Progenitor cell of endocrine pancreas (in vitro differentiated cells): ENCODE data around the gene KIF16B. TPM values are rescaled to one million over a fixed set of nuclear protein-coding genes. Genes with fewer than 3 reads are reported as not detected.

Source experiments
- DNase-seq: peaks from one replicate; pipeline ENCODE4 v3.0.0; 2021; ENCODE audit warnings: low spot score; ENCODE audit not compliant: unreplicated experiment
- H3K27ac Mint-ChIP-seq: 2 replicates; pipeline ENCODE4 v1.8.0; 2021; ENCODE audit warnings: mild to moderate bottlenecking, moderate library complexity, mixed read lengths
- H3K27me3 Mint-ChIP-seq: 2 replicates; pipeline ENCODE4 v1.8.0; 2021; ENCODE audit warnings: mixed read lengths
- H3K36me3 Mint-ChIP-seq: 2 replicates; pipeline ENCODE4 v1.8.0; 2022; ENCODE audit warnings: mixed read lengths; ENCODE audit not compliant: insufficient read depth
- H3K4me1 Mint-ChIP-seq: 2 replicates; pipeline ENCODE4 v1.8.0; 2021; ENCODE audit warnings: low read depth, mixed read lengths
- H3K4me3 Mint-ChIP-seq: 2 replicates; pipeline ENCODE4 v1.8.0; 2021; ENCODE audit warnings: low read depth, mild to moderate bottlenecking, moderate library complexity, mixed read lengths
- H3K9me3 Mint-ChIP-seq: 2 replicates; pipeline ENCODE4 v1.8.0; 2021; ENCODE audit warnings: low read depth, mixed read lengths
- total RNA-seq: library from RNA; stranded (reverse); gene quantifications from 2 replicates; pipeline ENCODE4 v1.2.1, GENCODE V29; 2021
- TF ChIP-seq, protein P1 (sequence below): fragments of 200-600 bp; sonication (generic); IDR thresholded peaks from one replicate; pipeline ENCODE4 v1.5.0; 2021; ENCODE audit warnings: antibody characterized with exemption, mild to moderate bottlenecking; ENCODE audit not compliant: unreplicated experiment

KIF16B gene
- total RNA-seq, 1 donor from 2014 or later, result 10.8 TPM

DNA sequence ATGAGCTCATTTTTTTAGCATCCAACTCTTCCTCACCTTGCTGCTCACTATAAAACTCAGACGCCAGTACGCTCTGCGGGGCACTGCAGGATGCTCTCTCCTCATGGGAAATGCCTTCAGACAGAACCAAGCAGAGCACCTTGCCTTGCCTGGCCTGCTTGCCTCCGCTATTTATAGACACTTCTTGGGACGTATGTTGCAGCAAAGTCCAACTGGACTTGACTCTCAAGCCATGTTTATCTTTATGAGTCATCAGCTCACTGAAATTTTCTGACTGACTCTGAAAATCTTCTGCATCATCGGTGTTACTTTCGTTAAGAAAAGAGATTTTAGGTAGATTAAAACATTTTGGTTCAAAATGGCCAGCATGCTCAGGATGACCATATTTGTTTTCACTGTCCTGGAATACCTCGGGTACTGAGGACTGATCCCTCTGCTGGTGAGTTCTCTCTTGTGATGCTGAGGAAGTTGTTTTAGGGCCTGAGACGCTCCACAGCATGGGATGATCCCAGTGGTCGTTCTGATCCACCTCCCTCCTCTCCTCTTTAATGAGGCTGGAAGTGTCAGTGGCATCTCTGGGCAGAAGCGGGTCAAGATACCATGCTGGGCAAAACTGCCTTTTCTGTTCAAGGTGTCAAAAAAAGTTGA, 204.5 kb downstream of the KIF16B start:
- Mint-ChIP-seq H3K27ac (no peak overlapping the region), H3K27me3 (no peaks in the 10 kb centered on the region), H3K4me3 (no peak overlapping the region), H3K4me1 (no peaks in the 10 kb centered on the region), H3K9me3 (no peaks in the 10 kb centered on the region), H3K36me3 (peaks cover 26% of the 10 kb centered on the region)
- TF ChIP-seq, protein P1, sequence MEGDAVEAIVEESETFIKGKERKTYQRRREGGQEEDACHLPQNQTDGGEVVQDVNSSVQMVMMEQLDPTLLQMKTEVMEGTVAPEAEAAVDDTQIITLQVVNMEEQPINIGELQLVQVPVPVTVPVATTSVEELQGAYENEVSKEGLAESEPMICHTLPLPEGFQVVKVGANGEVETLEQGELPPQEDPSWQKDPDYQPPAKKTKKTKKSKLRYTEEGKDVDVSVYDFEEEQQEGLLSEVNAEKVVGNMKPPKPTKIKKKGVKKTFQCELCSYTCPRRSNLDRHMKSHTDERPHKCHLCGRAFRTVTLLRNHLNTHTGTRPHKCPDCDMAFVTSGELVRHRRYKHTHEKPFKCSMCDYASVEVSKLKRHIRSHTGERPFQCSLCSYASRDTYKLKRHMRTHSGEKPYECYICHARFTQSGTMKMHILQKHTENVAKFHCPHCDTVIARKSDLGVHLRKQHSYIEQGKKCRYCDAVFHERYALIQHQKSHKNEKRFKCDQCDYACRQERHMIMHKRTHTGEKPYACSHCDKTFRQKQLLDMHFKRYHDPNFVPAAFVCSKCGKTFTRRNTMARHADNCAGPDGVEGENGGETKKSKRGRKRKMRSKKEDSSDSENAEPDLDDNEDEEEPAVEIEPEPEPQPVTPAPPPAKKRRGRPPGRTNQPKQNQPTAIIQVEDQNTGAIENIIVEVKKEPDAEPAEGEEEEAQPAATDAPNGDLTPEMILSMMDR, result no peak
- DNase-seq, result no peak

DNA sequence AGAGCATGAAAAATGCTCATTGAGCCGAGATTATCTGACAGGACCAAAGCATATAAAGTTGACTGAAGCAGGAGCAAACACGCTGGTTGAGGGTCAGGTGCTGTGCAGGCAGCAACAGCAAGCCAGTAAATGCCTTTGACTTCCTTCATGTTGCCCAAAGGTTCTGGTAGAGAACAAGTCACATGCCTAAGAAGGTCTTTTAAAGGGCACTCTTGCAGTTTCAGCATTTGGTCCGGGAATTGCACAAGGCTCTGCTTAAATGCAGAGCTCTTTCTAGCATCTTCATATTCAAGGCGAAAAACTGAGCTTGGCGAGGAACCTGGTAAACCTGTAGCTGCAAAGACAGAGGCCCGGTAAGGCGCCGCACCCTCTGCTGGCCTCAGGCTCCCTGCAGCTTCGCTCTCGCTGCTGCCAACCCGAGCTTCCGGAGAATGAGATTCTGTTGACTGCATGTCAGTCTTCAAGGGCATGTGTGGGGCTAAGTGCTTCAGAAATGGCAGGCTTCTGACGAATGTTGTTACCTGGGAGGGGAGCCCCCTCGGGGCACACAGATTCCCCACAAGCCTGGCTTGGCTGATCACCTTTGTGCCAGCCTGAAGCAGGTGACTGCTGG, 205.2 kb downstream of the KIF16B start:
- no peaks in the 10 kb centered on the region for H3K27me3 Mint-ChIP-seq
- H3K4me1 Mint-ChIP-seq, result no peaks in the 10 kb centered on the region
- DNase-seq, result no peak
- H3K27ac Mint-ChIP-seq, result no peak overlapping the region
- no peaks in the 10 kb centered on the region for H3K9me3 Mint-ChIP-seq
- no peak overlapping the region for H3K4me3 Mint-ChIP-seq
- TF ChIP-seq, protein P1, result no peak
- peaks cover 28% of the 10 kb centered on the region for H3K36me3 Mint-ChIP-seq

DNA sequence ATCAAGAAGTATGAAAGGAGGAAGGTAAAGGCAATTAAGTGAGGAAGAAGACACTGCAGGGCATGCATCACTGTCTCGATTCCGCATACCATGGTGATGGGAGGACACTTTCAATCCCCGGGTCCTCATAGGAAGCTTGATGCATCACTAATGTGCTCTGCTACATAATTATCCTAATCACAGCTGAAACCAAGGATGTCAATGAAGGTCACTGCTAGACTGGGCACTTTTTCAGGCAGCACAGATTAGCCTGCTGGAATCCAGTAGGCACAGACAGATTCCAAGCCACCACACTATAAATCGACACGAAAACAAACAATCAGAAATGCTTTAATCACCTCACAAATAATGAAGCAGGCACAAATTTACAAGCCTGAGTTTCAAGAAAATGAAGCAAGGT, 206.7 kb downstream of the KIF16B start:
- Mint-ChIP-seq H3K4me3 (no peak overlapping the region), H3K27me3 (no peaks in the 10 kb centered on the region), H3K4me1 (no peaks in the 10 kb centered on the region), H3K27ac (no peak overlapping the region), H3K9me3 (no peaks in the 10 kb centered on the region), H3K36me3 (peaks cover 21% of the 10 kb centered on the region)
- TF ChIP-seq, protein P1, result no peak
- DNase-seq, result no peak

DNA sequence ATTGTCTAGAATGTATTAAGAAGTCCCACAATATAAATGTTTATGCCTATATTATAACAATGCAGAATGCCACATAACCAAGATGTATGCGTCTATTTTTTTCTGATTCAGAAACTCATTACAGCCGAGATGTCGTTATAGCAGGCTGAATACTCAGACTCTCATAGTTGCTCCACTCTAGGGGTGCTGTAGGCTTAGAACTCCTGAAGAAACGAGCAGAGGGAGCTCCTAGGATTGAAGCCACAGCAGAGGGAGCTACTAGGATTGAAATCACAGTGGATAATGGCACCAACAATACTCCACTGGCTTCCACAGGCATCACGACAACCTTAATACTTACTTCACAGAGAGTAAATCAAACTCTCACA, 208.9 kb downstream of the KIF16B start:
- TF ChIP-seq, protein P1, result no peak
- H3K9me3 Mint-ChIP-seq, result no peaks in the 10 kb centered on the region
- H3K36me3 Mint-ChIP-seq, result peaks cover 17% of the 10 kb centered on the region
- H3K4me3 Mint-ChIP-seq, result no peak overlapping the region
- no peaks in the 10 kb centered on the region for H3K27me3 Mint-ChIP-seq
- DNase-seq, result no peak
- H3K27ac Mint-ChIP-seq, result no peak overlapping the region
- no peaks in the 10 kb centered on the region for H3K4me1 Mint-ChIP-seq

DNA sequence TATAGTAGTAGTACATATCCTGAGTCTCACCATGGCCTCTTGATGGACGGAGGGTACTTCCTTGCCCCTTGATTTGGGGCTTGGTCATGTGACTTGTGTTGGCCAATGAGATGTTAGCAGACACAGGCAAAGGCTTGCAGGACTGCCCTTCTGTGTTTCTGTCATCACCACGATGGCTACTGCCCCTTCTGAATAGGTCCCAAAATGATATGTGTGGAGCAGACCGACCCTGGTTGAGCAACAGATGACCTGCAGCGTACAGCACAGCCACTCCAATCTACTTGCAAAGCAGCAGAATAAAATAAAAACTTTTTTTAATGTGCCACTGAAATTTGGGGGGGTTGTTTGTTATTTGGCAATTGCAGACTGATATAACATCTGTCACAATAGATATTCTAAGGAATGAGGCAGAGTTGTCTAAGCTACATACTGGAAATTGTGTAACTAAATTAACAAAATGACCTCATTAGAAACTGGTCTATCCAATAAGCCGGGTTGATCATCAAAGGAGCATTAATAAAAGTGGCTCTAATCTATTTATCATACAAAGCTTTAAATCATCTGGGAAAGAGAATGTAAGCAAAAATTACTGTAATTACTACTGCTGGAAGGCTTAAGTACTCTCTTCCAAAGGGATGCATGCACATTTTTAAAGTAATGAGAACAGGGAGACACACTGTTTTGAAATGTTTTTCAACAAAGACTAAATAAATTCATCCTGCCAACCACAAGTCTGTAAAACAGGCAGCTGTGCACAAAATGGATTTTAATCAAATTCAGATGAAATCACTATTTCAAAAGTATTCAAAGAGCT, 209.5 kb downstream of the KIF16B start:
- Mint-ChIP-seq H3K9me3 (no peaks in the 10 kb centered on the region), H3K27ac (no peak overlapping the region), H3K4me1 (no peaks in the 10 kb centered on the region), H3K36me3 (peaks cover 12% of the 10 kb centered on the region), H3K27me3 (no peaks in the 10 kb centered on the region), H3K4me3 (no peak overlapping the region)
- TF ChIP-seq, protein P1, result no peak
- no peak for DNase-seq
